ENCODE data around the gene APOL1.

APOL1 gene

GRCh38 chr22:36315325-36315724 is 62.4 kb downstream of the APOL1 start:
- no peak for ATAC-seq
- TF ChIP-seq ARNTL (CRISPR knock-in tag; IDR thresholded peaks at IDR 0.05; ENCODE audit: borderline replicate concordance, low read depth), result no peak

GRCh38 chr22:36316419-36316818 is 63.5 kb downstream of the APOL1 start:
- TF ChIP-seq TOX (CRISPR knock-in tag; IDR thresholded peaks at IDR 0.05; ENCODE audit: borderline replicate concordance) (no peak), POU6F1 (CRISPR knock-in tag; IDR thresholded peaks at IDR 0.05; ENCODE audit: borderline replicate concordance, low read depth) (no peak), GLIS3 (CRISPR knock-in tag; IDR thresholded peaks at IDR 0.05) (no peak), BACH2 (CRISPR knock-in tag; IDR thresholded peaks at IDR 0.05; ENCODE audit: borderline replicate concordance) (no peak), ARNTL (CRISPR knock-in tag; IDR thresholded peaks at IDR 0.05; ENCODE audit: borderline replicate concordance, low read depth) (no peak), RARB (CRISPR knock-in tag; IDR thresholded peaks at IDR 0.05) (no peak), ZFP30 (CRISPR knock-in tag; IDR thresholded peaks at IDR 0.05) (no peak), PPARA (CRISPR knock-in tag; IDR thresholded peaks at IDR 0.05; ENCODE audit: borderline replicate concordance) (no peak), OSR1 (CRISPR knock-in tag; IDR thresholded peaks at IDR 0.05) (no peak), PATZ1 (CRISPR knock-in tag; IDR thresholded peaks at IDR 0.05; ENCODE audit: borderline replicate concordance) (no peak), ISL1 (CRISPR knock-in tag; IDR thresholded peaks at IDR 0.05) (no peak), TCF4 (CRISPR knock-in tag; IDR thresholded peaks at IDR 0.05; ENCODE audit: borderline replicate concordance) (no peak), ZFP3 (CRISPR knock-in tag; IDR thresholded peaks at IDR 0.05) (no peak), ZNF565 (CRISPR knock-in tag; conservative IDR thresholded peaks at IDR 0.05; ENCODE audit: low read depth) (no peak)
- no peak for ATAC-seq

Data from SK-N-SH treated with all-trans-retinoic acid at 6 μM for 48 hours (cell line).